HepG2 (cell line): ENCODE measurements around the gene CRK. TPM values are rescaled to one million over a fixed set of nuclear protein-coding genes. Genes with fewer than 3 reads are reported as not detected.

Source experiments
- FOSL2 ChIP-seq: sonication (generic); formaldehyde crosslinking; IDR thresholded peaks from 2 replicates; pipeline ENCODE4 v1.4.0; 2020; ENCODE audit warnings: missing genetic modification reagents
- HNF4A ChIP-seq: sonication (generic); formaldehyde crosslinking; IDR thresholded peaks from 2 replicates; pipeline ENCODE4 v1.4.0; 2020; ENCODE audit warnings: missing genetic modification reagents
- MXI1 ChIP-seq: IDR thresholded peaks from 3 replicates; pipeline ENCODE4 v1.6.1; 2012; ENCODE audit warnings: low read depth, low read length, inconsistent platforms, borderline replicate concordance
- RXRA ChIP-seq: sonication (generic); formaldehyde crosslinking; IDR thresholded peaks from 2 replicates; pipeline ENCODE4 v1.5.1; 2020; ENCODE audit warnings: missing genetic modification reagents
- SOX13 ChIP-seq, 3 experiments: fragments of 450-650 bp in 1 of 3; sonication (generic) in 1 of 3; formaldehyde crosslinking in 1 of 3; IDR thresholded peaks in 2 of 3; conservative IDR thresholded peaks in 1 of 3; 2 replicates each; pipeline versions ENCODE4 v1.5.0 to v1.6.1; 2016 to 2020; ENCODE audit warnings: antibody characterized with exemption in 1 of 3, mild to moderate bottlenecking in 1 of 3, missing compliant biosample characterization in 1 of 3, missing genetic modification reagents in 1 of 3, moderate library complexity in 1 of 3
- TAF1 ChIP-seq: sonication (generic); formaldehyde crosslinking; IDR thresholded peaks from 2 replicates; pipeline ENCODE4 v1.4.0; 2020; ENCODE audit warnings: missing genetic modification reagents
- TBL1XR1 ChIP-seq: fragments of 150-350 bp; IDR thresholded peaks from 2 replicates; pipeline ENCODE4 v1.6.1; 2014; ENCODE audit warnings: borderline replicate concordance, low read length; ENCODE audit not compliant: partially characterized antibody
- ZNF343 ChIP-seq: sonication (generic); formaldehyde crosslinking; IDR thresholded peaks from 2 replicates; pipeline ENCODE4 v1.4.0; 2020; ENCODE audit warnings: mild to moderate bottlenecking, missing genetic modification reagents
- polyA plus RNA-seq, 8 experiments: library from polyadenylated mRNA; depleted of rRNA in 3 of 8; stranded (reverse) in 7 of 8; unstranded in 1 of 8; fragments of >200 nt; fragmentation: Illumina TruSeq in 4 of 8; extraction: Trizol in 4 of 8; gene quantifications; 2 replicates each; pipeline versions ENCODE4 v1.2.1 to v1.2.3, GENCODE V29; 2011 to 2016; ENCODE audit warnings: low read depth in 4 of 8, missing spikeins in 1 of 8, mixed read lengths in 1 of 8; ENCODE audit not compliant: insufficient read depth in 1 of 8
- total RNA-seq, 5 experiments: library from RNA; depleted of rRNA; stranded (reverse); fragments of >200 nt; fragmentation: Illumina TruSeq; extraction: Trizol; gene quantifications; 2 replicates each; pipeline ENCODE4 v1.2.3, GENCODE V29; 2016; ENCODE audit warnings: low read depth in 1 of 5
- TF ChIP-seq, protein P1 (sequence below): sonication (generic); formaldehyde crosslinking; IDR thresholded peaks from 2 replicates; pipeline ENCODE4 v1.5.1; 2020; ENCODE audit warnings: missing genetic modification reagents, mild to moderate bottlenecking, borderline replicate concordance
- TF ChIP-seq, protein P2 (sequence below): sonication (generic); formaldehyde crosslinking; IDR thresholded peaks from 2 replicates; pipeline ENCODE4 v1.4.0; 2020; ENCODE audit warnings: missing genetic modification reagents
- TF ChIP-seq, protein P3 (sequence below): sonication (generic); formaldehyde crosslinking; IDR thresholded peaks from 2 replicates; pipeline ENCODE4 v1.4.0; 2020; ENCODE audit warnings: missing genetic modification reagents
- TF ChIP-seq, protein P4 (sequence below): sonication (generic); formaldehyde crosslinking; IDR thresholded peaks from 2 replicates; pipeline ENCODE4 v1.5.0; 2020; ENCODE audit warnings: missing genetic modification reagents, mild to moderate bottlenecking, borderline replicate concordance
- TF ChIP-seq, protein P5 (sequence below): sonication (generic); formaldehyde crosslinking; conservative IDR thresholded peaks from 2 replicates; pipeline ENCODE4 v1.4.0; 2020; ENCODE audit warnings: mild to moderate bottlenecking, missing genetic modification reagents, moderate library complexity

Gene CRK
- total and polyA plus RNA-seq, 2 of the 13 experiments (the other 11 are each of a cell fraction or from before 2014, with no cell fraction given): 47.4 to 54.2 TPM

DNA sequence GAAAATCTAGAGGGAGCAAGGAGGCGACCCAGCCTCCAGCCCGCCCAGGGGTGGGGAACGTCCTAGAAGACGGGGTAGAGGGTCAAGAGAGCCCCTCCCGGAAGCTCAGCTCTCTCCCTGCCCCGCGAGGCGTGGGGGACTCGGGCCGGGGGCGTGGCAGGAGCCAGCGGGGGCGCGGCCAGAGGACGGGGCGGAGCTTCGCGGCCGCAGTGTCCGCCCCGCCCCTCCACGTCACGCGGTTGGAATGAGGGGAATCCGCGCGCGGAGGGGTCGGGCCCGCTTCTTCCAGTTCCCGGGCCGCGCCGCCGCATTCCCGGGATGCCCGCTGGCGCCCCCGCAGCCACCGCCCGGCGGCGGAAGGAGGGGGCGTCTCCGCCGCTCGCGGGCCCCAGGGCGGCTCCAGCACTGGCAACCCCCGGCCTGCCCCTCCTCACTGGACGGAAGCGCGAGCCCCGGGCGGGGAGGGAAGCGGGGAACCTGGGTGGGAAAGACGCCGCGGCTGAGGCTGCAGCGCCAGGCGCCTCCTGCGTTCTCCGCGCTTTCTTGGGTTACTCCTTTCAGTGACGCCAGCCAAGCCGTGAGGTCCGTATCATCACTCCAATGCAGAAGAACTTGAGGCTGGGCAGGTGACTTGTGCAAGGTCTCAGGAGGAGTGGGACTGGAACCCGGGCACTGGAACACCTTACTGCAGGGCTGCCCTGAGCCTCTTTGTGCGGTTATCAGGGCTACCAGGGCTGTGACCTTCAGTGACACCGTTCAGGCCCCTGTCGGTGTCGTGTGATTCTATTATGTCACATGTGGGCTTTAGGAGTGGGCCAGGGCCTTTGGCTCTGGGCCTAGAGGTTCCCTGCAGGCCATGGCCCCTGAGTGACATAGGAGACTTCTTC is 32.1 kb upstream of the CRK start (continued):
- TF ChIP-seq, protein P1, sequence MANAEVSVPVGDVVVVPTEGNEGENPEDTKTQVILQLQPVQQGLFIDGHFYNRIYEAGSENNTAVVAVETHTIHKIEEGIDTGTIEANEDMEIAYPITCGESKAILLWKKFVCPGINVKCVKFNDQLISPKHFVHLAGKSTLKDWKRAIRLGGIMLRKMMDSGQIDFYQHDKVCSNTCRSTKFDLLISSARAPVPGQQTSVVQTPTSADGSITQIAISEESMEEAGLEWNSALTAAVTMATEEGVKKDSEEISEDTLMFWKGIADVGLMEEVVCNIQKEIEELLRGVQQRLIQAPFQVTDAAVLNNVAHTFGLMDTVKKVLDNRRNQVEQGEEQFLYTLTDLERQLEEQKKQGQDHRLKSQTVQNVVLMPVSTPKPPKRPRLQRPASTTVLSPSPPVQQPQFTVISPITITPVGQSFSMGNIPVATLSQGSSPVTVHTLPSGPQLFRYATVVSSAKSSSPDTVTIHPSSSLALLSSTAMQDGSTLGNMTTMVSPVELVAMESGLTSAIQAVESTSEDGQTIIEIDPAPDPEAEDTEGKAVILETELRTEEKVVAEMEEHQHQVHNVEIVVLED (CRISPR knock-in tag): peak; percentile 25; the same call in 1 of the 2 replicates
- TF ChIP-seq RXRA (peak; percentile 76; the same call in 1 of the 2 replicates), TAF1 (CRISPR knock-in tag) (peak; percentile 21; the same call in 1 of the 2 replicates), TBL1XR1 (peak; percentile 20), SOX13 (IDR thresholded peaks at IDR 0.05) (no peak), SOX13 (CRISPR knock-in tag; conservative IDR thresholded peaks at IDR 0.05 in 1 of 2, IDR thresholded peaks at IDR 0.05 in 1 of 2) (0 out of 4 replicates have a peak, but pooled peaks of 1 of the 2 experiments have one; percentile 47), HNF4A (CRISPR knock-in tag) (no peak), ZNF343 (peak; percentile 48; the same call in 1 of the 2 replicates), FOSL2 (CRISPR knock-in tag) (peak; percentile 67), MXI1 (peak; percentile 70; the same call in 2 of the 3 replicates)
- TF ChIP-seq, protein P2, sequence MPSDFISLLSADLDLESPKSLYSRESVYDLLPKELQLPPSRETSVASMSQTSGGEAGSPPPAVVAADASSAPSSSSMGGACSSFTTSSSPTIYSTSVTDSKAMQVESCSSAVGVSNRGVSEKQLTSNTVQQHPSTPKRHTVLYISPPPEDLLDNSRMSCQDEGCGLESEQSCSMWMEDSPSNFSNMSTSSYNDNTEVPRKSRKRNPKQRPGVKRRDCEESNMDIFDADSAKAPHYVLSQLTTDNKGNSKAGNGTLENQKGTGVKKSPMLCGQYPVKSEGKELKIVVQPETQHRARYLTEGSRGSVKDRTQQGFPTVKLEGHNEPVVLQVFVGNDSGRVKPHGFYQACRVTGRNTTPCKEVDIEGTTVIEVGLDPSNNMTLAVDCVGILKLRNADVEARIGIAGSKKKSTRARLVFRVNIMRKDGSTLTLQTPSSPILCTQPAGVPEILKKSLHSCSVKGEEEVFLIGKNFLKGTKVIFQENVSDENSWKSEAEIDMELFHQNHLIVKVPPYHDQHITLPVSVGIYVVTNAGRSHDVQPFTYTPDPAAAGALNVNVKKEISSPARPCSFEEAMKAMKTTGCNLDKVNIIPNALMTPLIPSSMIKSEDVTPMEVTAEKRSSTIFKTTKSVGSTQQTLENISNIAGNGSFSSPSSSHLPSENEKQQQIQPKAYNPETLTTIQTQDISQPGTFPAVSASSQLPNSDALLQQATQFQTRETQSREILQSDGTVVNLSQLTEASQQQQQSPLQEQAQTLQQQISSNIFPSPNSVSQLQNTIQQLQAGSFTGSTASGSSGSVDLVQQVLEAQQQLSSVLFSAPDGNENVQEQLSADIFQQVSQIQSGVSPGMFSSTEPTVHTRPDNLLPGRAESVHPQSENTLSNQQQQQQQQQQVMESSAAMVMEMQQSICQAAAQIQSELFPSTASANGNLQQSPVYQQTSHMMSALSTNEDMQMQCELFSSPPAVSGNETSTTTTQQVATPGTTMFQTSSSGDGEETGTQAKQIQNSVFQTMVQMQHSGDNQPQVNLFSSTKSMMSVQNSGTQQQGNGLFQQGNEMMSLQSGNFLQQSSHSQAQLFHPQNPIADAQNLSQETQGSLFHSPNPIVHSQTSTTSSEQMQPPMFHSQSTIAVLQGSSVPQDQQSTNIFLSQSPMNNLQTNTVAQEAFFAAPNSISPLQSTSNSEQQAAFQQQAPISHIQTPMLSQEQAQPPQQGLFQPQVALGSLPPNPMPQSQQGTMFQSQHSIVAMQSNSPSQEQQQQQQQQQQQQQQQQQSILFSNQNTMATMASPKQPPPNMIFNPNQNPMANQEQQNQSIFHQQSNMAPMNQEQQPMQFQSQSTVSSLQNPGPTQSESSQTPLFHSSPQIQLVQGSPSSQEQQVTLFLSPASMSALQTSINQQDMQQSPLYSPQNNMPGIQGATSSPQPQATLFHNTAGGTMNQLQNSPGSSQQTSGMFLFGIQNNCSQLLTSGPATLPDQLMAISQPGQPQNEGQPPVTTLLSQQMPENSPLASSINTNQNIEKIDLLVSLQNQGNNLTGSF (CRISPR knock-in tag): 0 out of 2 replicates have a peak, but pooled peaks have one; percentile 18
- TF ChIP-seq, protein P3, sequence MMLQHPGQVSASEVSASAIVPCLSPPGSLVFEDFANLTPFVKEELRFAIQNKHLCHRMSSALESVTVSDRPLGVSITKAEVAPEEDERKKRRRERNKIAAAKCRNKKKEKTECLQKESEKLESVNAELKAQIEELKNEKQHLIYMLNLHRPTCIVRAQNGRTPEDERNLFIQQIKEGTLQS (CRISPR knock-in tag): peak; percentile 77
- TF ChIP-seq, protein P4, sequence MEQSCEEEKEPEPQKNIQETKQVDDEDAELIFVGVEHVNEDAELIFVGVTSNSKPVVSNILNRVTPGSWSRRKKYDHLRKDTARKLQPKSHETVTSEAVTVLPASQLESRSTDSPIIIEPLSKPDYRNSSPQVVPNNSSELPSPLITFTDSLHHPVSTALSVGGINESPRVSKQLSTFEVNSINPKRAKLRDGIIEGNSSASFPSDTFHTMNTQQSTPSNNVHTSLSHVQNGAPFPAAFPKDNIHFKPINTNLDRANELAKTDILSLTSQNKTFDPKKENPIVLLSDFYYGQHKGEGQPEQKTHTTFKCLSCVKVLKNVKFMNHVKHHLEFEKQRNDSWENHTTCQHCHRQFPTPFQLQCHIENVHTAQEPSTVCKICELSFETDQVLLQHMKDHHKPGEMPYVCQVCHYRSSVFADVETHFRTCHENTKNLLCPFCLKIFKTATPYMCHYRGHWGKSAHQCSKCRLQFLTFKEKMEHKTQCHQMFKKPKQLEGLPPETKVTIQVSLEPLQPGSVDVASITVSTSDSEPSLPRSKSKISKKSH (CRISPR knock-in tag): 0 out of 2 replicates have a peak, but pooled peaks have one; percentile 11
- TF ChIP-seq, protein P5, sequence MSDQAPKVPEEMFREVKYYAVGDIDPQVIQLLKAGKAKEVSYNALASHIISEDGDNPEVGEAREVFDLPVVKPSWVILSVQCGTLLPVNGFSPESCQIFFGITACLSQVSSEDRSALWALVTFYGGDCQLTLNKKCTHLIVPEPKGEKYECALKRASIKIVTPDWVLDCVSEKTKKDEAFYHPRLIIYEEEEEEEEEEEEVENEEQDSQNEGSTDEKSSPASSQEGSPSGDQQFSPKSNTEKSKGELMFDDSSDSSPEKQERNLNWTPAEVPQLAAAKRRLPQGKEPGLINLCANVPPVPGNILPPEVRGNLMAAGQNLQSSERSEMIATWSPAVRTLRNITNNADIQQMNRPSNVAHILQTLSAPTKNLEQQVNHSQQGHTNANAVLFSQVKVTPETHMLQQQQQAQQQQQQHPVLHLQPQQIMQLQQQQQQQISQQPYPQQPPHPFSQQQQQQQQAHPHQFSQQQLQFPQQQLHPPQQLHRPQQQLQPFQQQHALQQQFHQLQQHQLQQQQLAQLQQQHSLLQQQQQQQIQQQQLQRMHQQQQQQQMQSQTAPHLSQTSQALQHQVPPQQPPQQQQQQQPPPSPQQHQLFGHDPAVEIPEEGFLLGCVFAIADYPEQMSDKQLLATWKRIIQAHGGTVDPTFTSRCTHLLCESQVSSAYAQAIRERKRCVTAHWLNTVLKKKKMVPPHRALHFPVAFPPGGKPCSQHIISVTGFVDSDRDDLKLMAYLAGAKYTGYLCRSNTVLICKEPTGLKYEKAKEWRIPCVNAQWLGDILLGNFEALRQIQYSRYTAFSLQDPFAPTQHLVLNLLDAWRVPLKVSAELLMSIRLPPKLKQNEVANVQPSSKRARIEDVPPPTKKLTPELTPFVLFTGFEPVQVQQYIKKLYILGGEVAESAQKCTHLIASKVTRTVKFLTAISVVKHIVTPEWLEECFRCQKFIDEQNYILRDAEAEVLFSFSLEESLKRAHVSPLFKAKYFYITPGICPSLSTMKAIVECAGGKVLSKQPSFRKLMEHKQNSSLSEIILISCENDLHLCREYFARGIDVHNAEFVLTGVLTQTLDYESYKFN (CRISPR knock-in tag): peak; percentile 63
